Right lobe of liver (tissue), 6 donors: ENCODE results near the gene KRT38. TPM values are rescaled to one million over a fixed set of nuclear protein-coding genes. Genes with fewer than 3 reads are reported as not detected.

ENCODE experiments used
- ATAC-seq, 4 donors: fragments of 200-7000 bp; cut with Tn5 transposase; one replicate each; pipeline ENCODE4 v1.9.1; 2020; ENCODE audit warnings: mild to moderate bottlenecking in 4 of 4, moderate library complexity in 4 of 4
- DNase-seq, 3 donors: peaks; one replicate each; pipeline ENCODE4 v3.0.0-alpha.2; 2020
- H3K27ac ChIP-seq, 3 donors: fragments of 200-600 bp; one replicate each; pipeline ENCODE4 v1.8.0; 2022
- H3K27me3 ChIP-seq, 2 donors: fragments of 200-600 bp; one replicate each; pipeline ENCODE4 v1.8.0; 2022
- H3K36me3 ChIP-seq, 4 donors: fragments of 200-600 bp; sonication (generic) in 1 of 4; one replicate each; pipeline versions ENCODE4 v1.5.1 to v1.8.0; 2017 to 2022; ENCODE audit warnings: control low read depth in 1 of 4
- H3K4me1 ChIP-seq, 4 donors: fragments of 200-600 bp; sonication (generic) in 1 of 4; one replicate each; pipeline versions ENCODE4 v1.5.1 to v1.8.0; 2017 to 2022; ENCODE audit warnings: control low read depth in 1 of 4
- H3K4me3 ChIP-seq, 3 donors: fragments of 200-600 bp; one replicate each; pipeline ENCODE4 v1.8.0; 2022
- H3K9me3 ChIP-seq, 4 donors: fragments of 200-600 bp; sonication (generic) in 1 of 4; one replicate each; pipeline versions ENCODE4 v1.5.1 to v1.8.0; 2017 to 2022; ENCODE audit warnings: control low read depth in 1 of 4
- POLR2A ChIP-seq: fragments of 450-650 bp; IDR thresholded peaks from one replicate; pipeline ENCODE4 v1.6.1; 2017; ENCODE audit warnings: antibody characterized with exemption, mild to moderate bottlenecking
- WGBS: methylation state at CpG from one replicate; pipeline ENCODE4 v1.1.6; 2018; ENCODE audit warnings: low coverage, low lambda C conversion rate; ENCODE audit not compliant: insufficient coverage; ENCODE audit errors: missing lambda C conversion rate; 5-methylcytosine and 5-hydroxymethylcytosine counted together
- intact Hi-C, 2 donors: fragments of 100-400 bp; cut with DNase I; formaldehyde crosslinking; loops; one replicate each; pipeline versions ENCODE4 v1.11.2 to v1.14.1; 2022
- total RNA-seq, 6 experiments: library from RNA; depleted of rRNA in 2 of 6; stranded (reverse); fragments of >200 nt in 2 of 6; fragmentation: NEBNext Ultra II Directional in 3 of 6; extraction: Animal tissue kit (Norgen Biotek cat#: 25700) in 3 of 6; gene quantifications; one replicate each; pipeline versions ENCODE4 v1.1.0 to v1.2.4, GENCODE V29; 2016 to 2023
- TF ChIP-seq, protein P1 (sequence below), 4 donors: fragments of 200-600 bp in 3 of 4; fragments of 450-650 bp in 1 of 4; IDR thresholded peaks; one replicate each; pipeline versions ENCODE4 v1.5.1 to v1.8.0; 2016 to 2022; ENCODE audit warnings: antibody characterized with exemption in 4 of 4, mild to moderate bottlenecking in 2 of 4
- donor health status: DM: no; HTN: yes; CAD: no.
- donor health status: DM: no; HTN: no; CAD: no.
- donor health status: DM: no; HTN: no; CAD: no.
- donor health status: DM: no; HTN: yes; CAD: no.
- donor health status: DM: no; HTN: yes; CAD: no.

The KRT38 gene
- total RNA-seq, 6 experiments from 2014 or later: not detected

DNA sequence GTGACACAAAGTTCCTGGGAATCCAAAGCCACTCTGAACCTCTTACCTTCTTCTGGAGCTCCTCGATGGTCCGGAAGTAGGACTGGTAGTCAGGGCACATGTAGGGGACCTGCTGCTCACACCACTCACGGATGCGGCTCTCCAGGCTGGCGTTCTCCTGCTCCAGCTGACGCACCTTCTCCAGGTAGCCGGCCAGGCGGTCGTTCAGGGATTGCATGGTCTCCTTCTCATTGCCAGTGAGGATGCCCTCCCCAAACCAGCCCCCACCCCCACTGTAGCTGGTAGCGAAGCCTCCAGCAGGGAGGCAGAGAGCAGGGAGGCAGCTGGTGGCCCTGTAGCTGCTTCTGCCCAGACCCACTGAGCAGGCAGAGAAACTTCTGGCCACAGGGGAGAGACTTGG lies 39.8 kb upstream of the KRT38 start:
- Histone ChIP-seq H3K9me3 (no peaks in the 10 kb centered on the region), H3K27ac (no peak overlapping the region), H3K36me3 (no peaks in the 10 kb centered on the region), H3K27me3 (no peaks in the 10 kb centered on the region), H3K4me1 (no peaks in the 10 kb centered on the region), H3K4me3 (no peak overlapping the region)
- no peak for ATAC-seq
- 78% methylated on average over 7 of the region's 10 CpGs for WGBS
- intact Hi-C loops: no loop called here
- TF ChIP-seq, protein P1, sequence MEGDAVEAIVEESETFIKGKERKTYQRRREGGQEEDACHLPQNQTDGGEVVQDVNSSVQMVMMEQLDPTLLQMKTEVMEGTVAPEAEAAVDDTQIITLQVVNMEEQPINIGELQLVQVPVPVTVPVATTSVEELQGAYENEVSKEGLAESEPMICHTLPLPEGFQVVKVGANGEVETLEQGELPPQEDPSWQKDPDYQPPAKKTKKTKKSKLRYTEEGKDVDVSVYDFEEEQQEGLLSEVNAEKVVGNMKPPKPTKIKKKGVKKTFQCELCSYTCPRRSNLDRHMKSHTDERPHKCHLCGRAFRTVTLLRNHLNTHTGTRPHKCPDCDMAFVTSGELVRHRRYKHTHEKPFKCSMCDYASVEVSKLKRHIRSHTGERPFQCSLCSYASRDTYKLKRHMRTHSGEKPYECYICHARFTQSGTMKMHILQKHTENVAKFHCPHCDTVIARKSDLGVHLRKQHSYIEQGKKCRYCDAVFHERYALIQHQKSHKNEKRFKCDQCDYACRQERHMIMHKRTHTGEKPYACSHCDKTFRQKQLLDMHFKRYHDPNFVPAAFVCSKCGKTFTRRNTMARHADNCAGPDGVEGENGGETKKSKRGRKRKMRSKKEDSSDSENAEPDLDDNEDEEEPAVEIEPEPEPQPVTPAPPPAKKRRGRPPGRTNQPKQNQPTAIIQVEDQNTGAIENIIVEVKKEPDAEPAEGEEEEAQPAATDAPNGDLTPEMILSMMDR (IDR thresholded peaks at IDR 0.05): no peak
- TF ChIP-seq POLR2A: no peak
- no peak for DNase-seq

DNA sequence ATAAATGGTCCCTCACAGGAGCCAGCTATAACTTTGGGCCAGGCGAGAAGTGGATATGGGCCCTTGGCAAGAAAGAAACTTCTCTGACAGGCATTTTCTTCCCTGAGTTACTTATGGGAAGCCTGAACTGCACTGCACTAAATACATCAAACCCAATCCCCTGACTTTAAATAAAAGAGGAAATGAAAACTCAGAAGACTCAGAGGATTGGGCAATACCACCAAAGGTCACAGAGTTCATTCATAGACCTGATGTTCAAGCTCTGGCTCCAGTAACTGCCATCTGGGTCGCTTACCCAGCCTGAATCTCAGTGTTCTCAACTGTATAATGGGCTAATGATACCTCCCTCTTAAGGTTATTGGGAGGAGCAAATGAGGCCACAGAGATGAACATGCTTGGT lies 39.4 kb upstream of the KRT38 start:
- no peak for DNase-seq
- intact Hi-C loops: no loop called here

DNA sequence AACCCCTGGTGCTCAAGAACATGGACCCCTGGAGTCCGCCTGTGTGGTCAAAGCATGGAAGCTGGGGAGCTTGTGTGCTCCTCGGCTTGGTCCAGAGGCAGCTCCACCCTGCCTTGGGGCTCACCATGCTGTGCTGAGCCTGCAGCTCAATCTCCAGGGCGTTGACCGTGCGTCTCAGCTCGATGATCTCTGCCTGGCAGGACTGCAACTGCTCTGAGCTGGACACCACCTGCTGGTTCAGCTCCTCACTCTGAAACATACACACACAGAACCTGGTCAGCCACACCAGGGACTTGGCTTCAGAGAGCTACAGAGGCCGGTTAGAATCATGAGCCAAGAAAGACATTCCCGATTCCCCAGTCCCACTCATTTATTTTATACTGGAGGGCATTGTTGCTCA lies 37.5 kb upstream of the KRT38 start:
- TF ChIP-seq POLR2A: no peak
- TF ChIP-seq, protein P1 (IDR thresholded peaks at IDR 0.05): no peak
- no peak overlapping the region for H3K27ac ChIP-seq
- DNase-seq (no peak), ATAC-seq (no peak)
- H3K4me3 ChIP-seq: no peak overlapping the region
- no peaks in the 10 kb centered on the region for H3K36me3 ChIP-seq
- no peaks in the 10 kb centered on the region for H3K4me1 ChIP-seq
- intact Hi-C loops: no loop called here
- WGBS: 78% methylated on average over 3 of the region's 8 CpGs
- H3K27me3 ChIP-seq: no peaks in the 10 kb centered on the region
- no peaks in the 10 kb centered on the region for H3K9me3 ChIP-seq

More for the DNA sequence above, 39.4 kb upstream of the KRT38 start:
- ATAC-seq: peak in 1 of 4 donors; percentile 50
- no peaks in the 10 kb centered on the region for H3K36me3 ChIP-seq
- no peaks in the 10 kb centered on the region for H3K4me1 ChIP-seq
- WGBS: 42% methylated on average over 2 of the region's 2 CpGs
- no peak for TF ChIP-seq POLR2A
- TF ChIP-seq, protein P1 (IDR thresholded peaks at IDR 0.05): no peak
- H3K9me3 ChIP-seq: no peaks in the 10 kb centered on the region
- no peaks in the 10 kb centered on the region for H3K27me3 ChIP-seq
- no peak overlapping the region for H3K27ac ChIP-seq
- no peak overlapping the region for H3K4me3 ChIP-seq

DNA sequence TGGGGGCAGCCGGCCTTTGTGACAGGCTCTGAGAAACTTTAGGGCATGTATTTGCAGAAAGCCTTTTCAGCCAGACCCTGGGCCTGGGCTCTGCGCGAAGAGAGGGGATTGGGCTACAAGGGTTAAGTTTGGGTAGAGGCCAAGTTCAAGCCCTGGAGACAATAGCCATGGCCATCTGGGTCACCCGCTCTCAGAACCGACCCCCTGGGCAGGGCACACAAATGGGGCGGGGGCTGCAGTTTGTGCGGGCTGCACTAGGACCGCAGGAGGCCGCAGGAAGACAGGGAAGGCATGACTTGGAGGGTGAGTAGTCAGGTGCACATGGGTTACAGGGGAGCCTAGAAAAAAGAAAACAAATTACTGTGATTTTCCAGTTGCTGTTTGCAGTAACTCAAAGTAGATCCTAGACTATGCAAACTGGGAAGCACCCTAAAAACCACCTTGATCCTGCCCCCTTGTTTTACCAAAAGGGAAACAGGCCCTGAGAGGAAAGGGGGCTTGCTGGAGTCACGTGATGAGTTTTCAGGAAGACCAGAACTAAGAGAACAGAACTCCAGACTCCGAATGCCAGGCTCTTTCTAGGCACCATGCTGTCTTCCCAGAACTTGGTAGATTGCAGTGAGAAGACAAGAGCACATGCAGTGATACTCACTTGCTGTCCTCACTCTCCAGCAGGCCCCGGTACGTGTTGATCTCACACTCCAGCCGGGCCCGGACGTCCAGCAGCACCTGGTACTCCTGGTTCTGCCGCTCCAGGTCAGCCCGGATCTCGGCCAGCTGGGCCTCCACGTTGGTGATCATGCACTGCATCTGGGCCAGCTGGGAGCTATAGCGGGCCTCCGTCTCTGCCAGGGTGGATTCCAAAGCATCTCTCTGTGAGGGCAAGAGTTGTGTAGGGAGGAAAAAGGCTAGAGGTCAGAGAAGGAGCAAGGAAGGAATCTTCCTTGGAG lies 36.4 kb upstream of the KRT38 start:
- H3K27ac ChIP-seq: no peak overlapping the region
- no peak for ATAC-seq
- intact Hi-C loops: no loop called here

More for the DNA sequence above, 36.4 kb upstream of the KRT38 start:
- H3K27me3 ChIP-seq: no peaks in the 10 kb centered on the region
- H3K36me3 ChIP-seq: no peaks in the 10 kb centered on the region
- no peak for DNase-seq
- H3K9me3 ChIP-seq: no peaks in the 10 kb centered on the region
- 78% methylated on average over 8 of the region's 22 CpGs for WGBS
- no peak overlapping the region for H3K4me3 ChIP-seq
- H3K4me1 ChIP-seq: no peaks in the 10 kb centered on the region
- TF ChIP-seq POLR2A: no peak
- TF ChIP-seq, protein P1 (IDR thresholded peaks at IDR 0.05): no peak
